Activated CD4-positive, alpha-beta T cell treated with anti-CD3 and anti-CD28 coated beads for 36 hours (primary cell): ENCODE results near the gene CNOT3. TPM values are rescaled to one million over a fixed set of nuclear protein-coding genes. Genes with fewer than 3 reads are reported as not detected.

Experiments used
- ATAC-seq: fragments of 200-7000 bp; cut with Tn5 transposase; one replicate; pipeline ENCODE4 v1.10.0; 2021; ENCODE audit warnings: mild to moderate bottlenecking, moderate library complexity
- CTCF ChIA-PET: fragments of 350-600 bp; sonication (Branson Sonifier 250); formaldehyde crosslinking; loops from one replicate; lab custom pipeline; 2021; ENCODE audit warnings: antibody characterized with exemption; lab: Charles Lee
- POLR2A ChIA-PET: fragments of 350-600 bp; sonication (Branson Sonifier 250); formaldehyde crosslinking; loops from one replicate; lab custom pipeline; 2021; ENCODE audit warnings: antibody characterized with exemption, inconsistent platforms; lab: Charles Lee
- DNase-seq: peaks from one replicate; pipeline ENCODE4 v3.0.0-alpha.2; 2020
- H3K27ac Mint-ChIP-seq: one replicate; pipeline ENCODE4 v1.8.0; 2021; ENCODE audit warnings: mixed read lengths
- H3K27me3 Mint-ChIP-seq: one replicate; pipeline ENCODE4 v1.8.0; 2021; ENCODE audit warnings: mixed read lengths
- H3K36me3 Mint-ChIP-seq: one replicate; pipeline ENCODE4 v1.8.0; 2021; ENCODE audit warnings: low read depth, mixed read lengths
- H3K4me1 Mint-ChIP-seq: one replicate; pipeline ENCODE4 v1.8.0; 2021; ENCODE audit warnings: mixed read lengths
- H3K4me3 Mint-ChIP-seq: one replicate; pipeline ENCODE4 v1.8.0; 2021; ENCODE audit warnings: mild to moderate bottlenecking, moderate library complexity, mixed read lengths
- H3K9me3 Mint-ChIP-seq: one replicate; pipeline ENCODE4 v1.8.0; 2021; ENCODE audit warnings: low read depth, mixed read lengths
- intact Hi-C, 2 experiments: fragments of 100-400 bp; cut with DNase I in 1 of 2; cut with micrococcal nuclease in 1 of 2; formaldehyde crosslinking; loops; one replicate each; pipeline versions ENCODE4 v1.14.2 to v1.15.1; 2022 to 2024; cut with DNase I, micrococcal nuclease
- total RNA-seq, 2 experiments: library from RNA; stranded (reverse); gene quantifications; one replicate each; pipeline ENCODE4 v1.2.3, GENCODE V29; 2021

CNOT3 gene
- total RNA-seq, 2 experiments from 2014 or later, result 61.0 to 93.8 TPM

GRCh38 chr19:54153731-54154326 is 16.3 kb downstream of the CNOT3 start:
- peaks cover 53% of the 10 kb centered on the region for H3K36me3 Mint-ChIP-seq
- intact Hi-C loops, result no loop called here
- POLR2A ChIA-PET, result interaction anchor here (0.7 kb wide), 1 partner anchor 17 kb away, joined by 6 read pairs; no protein-coding TSS in a partner anchor
- ATAC-seq (no peak), DNase-seq (no peak)
- peaks cover 34% of the 10 kb centered on the region for H3K4me1 Mint-ChIP-seq
- H3K27ac Mint-ChIP-seq, result peak overlapping the region; percentile 25
- no peaks in the 10 kb centered on the region for H3K27me3 Mint-ChIP-seq
- no peak overlapping the region for H3K4me3 Mint-ChIP-seq
- CTCF ChIA-PET, result interaction anchor here (0.6 kb wide), 1 partner anchor 50 kb away, joined by 3 read pairs; no protein-coding TSS in a partner anchor
- no peaks in the 10 kb centered on the region for H3K9me3 Mint-ChIP-seq

GRCh38 chr19:54154603-54155345 is 17.2 kb downstream of the CNOT3 start:
- intact Hi-C loops, result loop anchor here in 1 of 2 experiments (5.0 kb wide), 1 partner anchor 48 kb away; the partner anchor contains the start of gene RPS9
- ATAC-seq, result no peak
- Mint-ChIP-seq H3K4me1 (peaks cover 37% of the 10 kb centered on the region), H3K27ac (peak overlapping the region; percentile 81), H3K9me3 (no peaks in the 10 kb centered on the region), H3K27me3 (no peaks in the 10 kb centered on the region), H3K4me3 (no peak overlapping the region), H3K36me3 (peaks cover 51% of the 10 kb centered on the region)
- POLR2A ChIA-PET, result interaction anchor here (0.7 kb wide), 1 partner anchor 18 kb away, joined by 6 read pairs; no protein-coding TSS in a partner anchor
- DNase-seq, result peak; percentile 68
- CTCF ChIA-PET, result no interaction called here

- DNase-seq (no peak), ATAC-seq (no peak)
- ChIA-PET POLR2A (interaction anchor here (0.7 to 0.9 kb wide), 2 partner anchors 13 to 32 kb away, joined by 3 to 4 read pairs; no protein-coding TSS in a partner anchor), CTCF (no interaction called here)
- H3K4me1 Mint-ChIP-seq, result peaks cover 43% of the 10 kb centered on the region
- no peaks in the 10 kb centered on the region for H3K9me3 Mint-ChIP-seq
- H3K27ac Mint-ChIP-seq, result no peak overlapping the region
- H3K27me3 Mint-ChIP-seq, result no peaks in the 10 kb centered on the region
- peaks cover 47% of the 10 kb centered on the region for H3K36me3 Mint-ChIP-seq
- intact Hi-C loops, result loop anchor here in 1 of 2 experiments (5.0 kb wide), 1 partner anchor 47 kb away; the partner anchor contains the start of gene RPS9
- no peak overlapping the region for H3K4me3 Mint-ChIP-seq
These were observed 18.1 kb downstream of the CNOT3 start for GRCh38 chr19:54155694-54156093.

- ChIA-PET POLR2A (interaction anchor here (0.7 kb wide), 1 partner anchor 12 kb away, joined by 3 read pairs; no protein-coding TSS in a partner anchor), CTCF (interaction anchor here (0.6 to 1.0 kb wide), 2 partner anchors 10 to 89 kb away, joined by 3 to 4 read pairs; no protein-coding TSS in a partner anchor)
- no peaks in the 10 kb centered on the region for H3K9me3 Mint-ChIP-seq
- ATAC-seq, result no peak
- intact Hi-C loops, result loop anchor here in 1 of 2 experiments (5.0 kb wide), 1 partner anchor 46 kb away; the partner anchor contains the start of gene RPS9
- H3K36me3 Mint-ChIP-seq, result peaks cover 44% of the 10 kb centered on the region
- no peaks in the 10 kb centered on the region for H3K27me3 Mint-ChIP-seq
- H3K4me3 Mint-ChIP-seq, result no peak overlapping the region
- H3K4me1 Mint-ChIP-seq, result peaks cover 47% of the 10 kb centered on the region
- peak overlapping the region; percentile 60 for H3K27ac Mint-ChIP-seq
- no peak for DNase-seq
These were observed 18.9 kb downstream of the CNOT3 start for GRCh38 chr19:54156490-54156889.

GRCh38 chr19:54156953-54157352 is 19.4 kb downstream of the CNOT3 start:
- Mint-ChIP-seq H3K36me3 (peaks cover 41% of the 10 kb centered on the region), H3K27me3 (no peaks in the 10 kb centered on the region), H3K4me1 (peaks cover 50% of the 10 kb centered on the region), H3K27ac (no peak overlapping the region), H3K9me3 (no peaks in the 10 kb centered on the region), H3K4me3 (no peak overlapping the region)
- intact Hi-C loops, result loop anchor here in 1 of 2 experiments (5.0 kb wide), 1 partner anchor 45 kb away; the partner anchor contains the start of gene RPS9
- ATAC-seq, result no peak
- POLR2A ChIA-PET, result interaction anchor here (0.7 kb wide), 1 partner anchor 1957 kb away, joined by 5 read pairs; no protein-coding TSS in a partner anchor
- DNase-seq, result no peak
- CTCF ChIA-PET, result interaction anchor here (0.6 to 1.0 kb wide), 2 partner anchors 10 to 89 kb away, joined by 3 to 4 read pairs; no protein-coding TSS in a partner anchor

- intact Hi-C loops, result loop anchor here (1.0 to 5.0 kb wide), 11 partner anchors 22 to 305 kb away; partner anchors contain the start of genes CNOT3 (in 2 of the 2), PRPF31 (in 2 of the 2), RPS9 (in 2 of the 2) and TFPT (in 2 of the 2)
- DNase-seq (peak; percentile 66), ATAC-seq (no peak)
- Mint-ChIP-seq H3K27me3 (peaks cover 3% of the 10 kb centered on the region), H3K9me3 (no peaks in the 10 kb centered on the region), H3K4me3 (peak overlapping the region; percentile 87), H3K27ac (peak overlapping the region; percentile 98), H3K4me1 (peaks cover 56% of the 10 kb centered on the region), H3K36me3 (peaks cover 31% of the 10 kb centered on the region)
- ChIA-PET CTCF (interaction anchor here (0.7 to 2.7 kb wide), 6 partner anchors 10 to 1496 kb away, joined by 3 to 15 read pairs (median 4); partner anchors contain the start of genes CNOT3 and TSEN34), POLR2A (interaction anchor here (0.6 to 3.2 kb wide), 3 partner anchors 11 to 49 kb away, joined by 3 to 22 read pairs (median 3); partner anchors contain the start of gene CNOT3)
These were observed 21.3 kb downstream of the CNOT3 start for GRCh38 chr19:54158812-54159351.

GRCh38 chr19:54159352-54160181 is 22.0 kb downstream of the CNOT3 start, which contains the start of gene LENG1:
Gene LENG1, minus strand, starts transcription at chr19:54159721. Its CDS starts 26 bp downstream, at chr19:54159695.
- H3K4me1 Mint-ChIP-seq, result peaks cover 56% of the 10 kb centered on the region

GRCh38 chr19:54160182-54160811 is 22.7 kb downstream of the CNOT3 start:
- peak overlapping the region; percentile 98 for H3K27ac Mint-ChIP-seq
- peak overlapping the region; percentile 87 for H3K4me3 Mint-ChIP-seq
- intact Hi-C loops, result no loop called here
- H3K9me3 Mint-ChIP-seq, result no peaks in the 10 kb centered on the region
- ChIA-PET CTCF (interaction anchor here (1.1 to 2.7 kb wide), 4 partner anchors 8 to 31 kb away, joined by 3 to 15 read pairs (median 6); partner anchors contain the start of genes CNOT3, TMC4 and TSEN34), POLR2A (interaction anchor here (1.0 to 3.2 kb wide), 3 partner anchors 21 to 30 kb away, joined by 3 to 22 read pairs (median 3); partner anchors contain the start of genes CNOT3 and TSEN34)
- H3K4me1 Mint-ChIP-seq, result peaks cover 53% of the 10 kb centered on the region
- DNase-seq, result peak; percentile 35
- H3K36me3 Mint-ChIP-seq, result peaks cover 17% of the 10 kb centered on the region
- ATAC-seq, result no peak
- peaks cover 7% of the 10 kb centered on the region for H3K27me3 Mint-ChIP-seq

More at GRCh38 chr19:54159352-54160181, 22.0 kb downstream of the CNOT3 start, which contains the start of gene LENG1:
- Mint-ChIP-seq H3K36me3 (peaks cover 24% of the 10 kb centered on the region), H3K4me3 (peak within 1 kb of the TSS; percentile 87), H3K27me3 (peaks cover 7% of the 10 kb centered on the region), H3K27ac (peak within 1 kb of the TSS; percentile 98), H3K9me3 (no peaks in the 10 kb centered on the region)
- DNase-seq, result peak; percentile 99
- intact Hi-C loops, result loop anchor here (1.0 to 5.0 kb wide), 11 partner anchors 22 to 305 kb away; partner anchors contain the start of genes CNOT3 (in 2 of the 2), PRPF31 (in 2 of the 2), RPS9 (in 2 of the 2) and TFPT (in 2 of the 2)
- peak; percentile 90 for ATAC-seq
- CTCF ChIA-PET, result interaction anchor here (0.7 to 2.7 kb wide), 8 partner anchors 9 to 1495 kb away, joined by 3 to 15 read pairs (median 4); partner anchors contain the start of genes CNOT3, TMC4 and TSEN34
- POLR2A ChIA-PET, result interaction anchor here (0.6 to 3.2 kb wide), 4 partner anchors 12 to 48 kb away, joined by 3 to 22 read pairs (median 3); partner anchors contain the start of gene CNOT3

- DNase-seq (no peak), ATAC-seq (no peak)
- H3K27ac Mint-ChIP-seq, result peak overlapping the region; percentile 98
- H3K36me3 Mint-ChIP-seq, result peaks cover 15% of the 10 kb centered on the region
- ChIA-PET POLR2A (interaction anchor here (1.0 to 3.2 kb wide), 3 partner anchors 22 to 30 kb away, joined by 3 to 22 read pairs (median 3); partner anchors contain the start of genes CNOT3 and TSEN34), CTCF (no interaction called here)
- no peaks in the 10 kb centered on the region for H3K9me3 Mint-ChIP-seq
- peak overlapping the region; percentile 87 for H3K4me3 Mint-ChIP-seq
- H3K27me3 Mint-ChIP-seq, result peaks cover 7% of the 10 kb centered on the region
- H3K4me1 Mint-ChIP-seq, result peaks cover 53% of the 10 kb centered on the region
- intact Hi-C loops, result no loop called here
These were observed 23.3 kb downstream of the CNOT3 start for GRCh38 chr19:54160854-54161253.
